GM10266 (cell line): ENCODE measurements around the gene GPR137.
A peak's percentile ranks its signal among the peaks of the same experiment; 100 is the strongest.

Experiments used
- DNase-seq: peaks from one replicate; pipeline ENCODE4 v3.0.0; 2012; ENCODE audit errors: extremely low spot score
- TF ChIP-seq, protein P1 (sequence below): IDR thresholded peaks from 2 replicates; pipeline ENCODE4 v1.5.1; 2012; ENCODE audit warnings: mild to moderate bottlenecking, low read depth; ENCODE audit not compliant: control insufficient read depth, insufficient read depth; ENCODE audit errors: missing control alignments

Gene GPR137

DNA sequence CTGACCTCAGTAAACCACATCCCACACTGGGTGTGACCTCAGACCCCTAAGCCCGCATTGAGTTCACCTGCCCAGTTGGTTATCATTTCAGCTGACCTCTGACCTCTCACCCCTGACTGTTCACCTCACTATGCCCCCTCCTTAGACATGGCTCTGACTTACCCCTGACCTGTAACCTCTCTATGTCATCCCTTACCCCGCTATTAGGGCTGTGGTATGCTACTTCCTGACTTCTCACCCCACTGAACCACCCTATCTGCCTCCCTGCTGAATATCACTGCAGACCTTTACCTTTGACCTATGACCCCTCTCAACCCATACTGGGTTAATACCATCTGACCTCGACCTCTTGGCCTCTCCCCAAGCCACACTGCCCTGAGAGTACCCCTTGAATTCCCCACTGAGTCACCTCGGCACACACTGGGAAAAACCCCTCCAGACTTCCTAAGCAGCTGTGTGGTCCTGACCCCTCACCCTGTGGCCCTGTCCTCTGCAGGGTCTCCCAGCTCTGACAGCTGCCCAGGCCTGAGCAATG lies 26.0 kb upstream of the GPR137 start:
- peak; percentile 64 for DNase-seq
- TF ChIP-seq, protein P1, sequence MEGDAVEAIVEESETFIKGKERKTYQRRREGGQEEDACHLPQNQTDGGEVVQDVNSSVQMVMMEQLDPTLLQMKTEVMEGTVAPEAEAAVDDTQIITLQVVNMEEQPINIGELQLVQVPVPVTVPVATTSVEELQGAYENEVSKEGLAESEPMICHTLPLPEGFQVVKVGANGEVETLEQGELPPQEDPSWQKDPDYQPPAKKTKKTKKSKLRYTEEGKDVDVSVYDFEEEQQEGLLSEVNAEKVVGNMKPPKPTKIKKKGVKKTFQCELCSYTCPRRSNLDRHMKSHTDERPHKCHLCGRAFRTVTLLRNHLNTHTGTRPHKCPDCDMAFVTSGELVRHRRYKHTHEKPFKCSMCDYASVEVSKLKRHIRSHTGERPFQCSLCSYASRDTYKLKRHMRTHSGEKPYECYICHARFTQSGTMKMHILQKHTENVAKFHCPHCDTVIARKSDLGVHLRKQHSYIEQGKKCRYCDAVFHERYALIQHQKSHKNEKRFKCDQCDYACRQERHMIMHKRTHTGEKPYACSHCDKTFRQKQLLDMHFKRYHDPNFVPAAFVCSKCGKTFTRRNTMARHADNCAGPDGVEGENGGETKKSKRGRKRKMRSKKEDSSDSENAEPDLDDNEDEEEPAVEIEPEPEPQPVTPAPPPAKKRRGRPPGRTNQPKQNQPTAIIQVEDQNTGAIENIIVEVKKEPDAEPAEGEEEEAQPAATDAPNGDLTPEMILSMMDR, result no peak

DNA sequence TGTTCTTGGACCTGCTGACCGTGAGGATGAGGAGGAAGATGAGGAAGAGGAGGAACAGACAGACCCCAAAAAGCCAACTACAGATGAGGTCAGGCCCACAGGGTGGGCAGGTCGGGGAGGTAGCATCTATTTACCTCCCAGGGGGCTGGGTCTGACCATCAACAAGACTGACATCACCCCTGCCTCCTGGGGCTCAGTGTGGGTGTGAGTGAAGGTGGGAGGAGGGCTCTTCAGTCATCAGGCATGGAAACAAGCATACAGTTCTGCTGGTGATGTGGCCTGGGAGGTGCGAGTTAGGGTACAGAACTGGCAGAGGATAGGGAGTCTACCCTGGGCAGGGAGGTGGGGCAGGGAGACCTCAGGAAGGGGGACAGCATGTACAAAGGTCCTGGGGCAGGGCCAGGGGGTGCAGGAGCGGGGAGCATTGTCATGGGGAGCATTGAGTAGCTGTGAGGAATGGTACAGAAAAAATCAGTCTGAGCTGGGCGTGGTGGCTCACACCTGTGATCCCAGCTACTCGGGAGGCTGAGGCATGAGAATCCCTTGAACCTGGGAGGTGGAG lies 25.4 kb upstream of the GPR137 start:
- DNase-seq, result peak; percentile 70
- TF ChIP-seq, protein P1, result no peak

DNA sequence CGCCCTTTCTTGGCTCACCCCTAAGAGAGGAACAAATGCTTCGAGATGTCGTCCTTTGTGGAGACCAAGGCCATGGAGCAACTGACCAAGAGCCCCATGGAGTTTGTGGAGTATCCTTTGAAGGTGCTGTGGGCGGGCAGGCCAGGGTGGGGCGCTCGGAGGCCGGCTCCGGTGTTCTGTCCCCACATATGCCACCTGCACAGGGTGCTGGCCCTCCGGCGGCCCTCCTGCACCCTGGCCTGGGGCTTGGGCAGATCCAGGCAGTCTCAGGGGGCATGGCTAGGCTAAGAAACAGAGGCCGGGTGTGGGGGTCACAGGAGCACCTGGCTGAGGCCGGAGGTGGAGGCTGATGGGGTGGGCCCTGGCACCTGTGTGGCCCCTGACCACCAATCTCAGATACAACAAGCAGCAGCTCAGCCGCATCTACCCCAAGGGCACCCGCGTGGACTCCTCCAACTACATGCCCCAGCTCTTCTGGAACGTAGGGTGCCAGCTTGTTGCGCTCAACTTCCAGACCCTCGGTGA lies 24.0 kb upstream of the GPR137 start:
- TF ChIP-seq, protein P1, result no peak
- no peak for DNase-seq

DNA sequence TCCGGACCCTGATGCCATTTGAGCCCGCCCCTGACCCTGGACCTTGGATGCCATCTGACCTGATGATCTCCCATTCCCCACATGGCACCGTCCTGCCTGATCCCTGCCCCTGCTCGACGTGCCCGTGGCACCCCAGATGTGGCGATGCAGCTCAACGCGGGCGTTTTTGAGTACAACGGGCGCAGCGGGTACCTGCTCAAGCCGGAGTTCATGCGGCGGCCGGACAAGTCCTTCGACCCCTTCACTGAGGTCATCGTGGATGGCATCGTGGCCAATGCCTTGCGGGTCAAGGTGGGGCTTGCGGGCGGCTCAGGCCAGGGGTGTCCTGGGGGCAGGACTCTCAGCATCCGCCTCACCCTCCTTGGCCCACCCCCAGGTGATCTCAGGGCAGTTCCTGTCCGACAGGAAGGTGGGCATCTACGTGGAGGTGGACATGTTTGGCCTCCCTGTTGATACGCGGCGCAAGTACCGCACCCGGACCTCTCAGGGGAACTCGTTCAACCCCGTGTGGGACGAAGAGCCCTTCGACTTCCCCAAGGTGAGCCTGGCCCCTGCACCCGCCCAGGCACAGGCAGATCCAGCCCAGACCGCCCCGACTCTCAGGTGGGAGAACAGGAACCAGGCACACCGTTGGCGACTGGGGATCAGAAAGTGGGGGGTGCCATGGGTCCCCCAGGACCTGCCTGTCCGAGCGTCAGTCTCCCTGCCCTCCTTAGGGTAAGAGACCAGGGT lies 23.2 kb upstream of the GPR137 start:
- TF ChIP-seq, protein P1, result no peak
- DNase-seq, result no peak

DNA sequence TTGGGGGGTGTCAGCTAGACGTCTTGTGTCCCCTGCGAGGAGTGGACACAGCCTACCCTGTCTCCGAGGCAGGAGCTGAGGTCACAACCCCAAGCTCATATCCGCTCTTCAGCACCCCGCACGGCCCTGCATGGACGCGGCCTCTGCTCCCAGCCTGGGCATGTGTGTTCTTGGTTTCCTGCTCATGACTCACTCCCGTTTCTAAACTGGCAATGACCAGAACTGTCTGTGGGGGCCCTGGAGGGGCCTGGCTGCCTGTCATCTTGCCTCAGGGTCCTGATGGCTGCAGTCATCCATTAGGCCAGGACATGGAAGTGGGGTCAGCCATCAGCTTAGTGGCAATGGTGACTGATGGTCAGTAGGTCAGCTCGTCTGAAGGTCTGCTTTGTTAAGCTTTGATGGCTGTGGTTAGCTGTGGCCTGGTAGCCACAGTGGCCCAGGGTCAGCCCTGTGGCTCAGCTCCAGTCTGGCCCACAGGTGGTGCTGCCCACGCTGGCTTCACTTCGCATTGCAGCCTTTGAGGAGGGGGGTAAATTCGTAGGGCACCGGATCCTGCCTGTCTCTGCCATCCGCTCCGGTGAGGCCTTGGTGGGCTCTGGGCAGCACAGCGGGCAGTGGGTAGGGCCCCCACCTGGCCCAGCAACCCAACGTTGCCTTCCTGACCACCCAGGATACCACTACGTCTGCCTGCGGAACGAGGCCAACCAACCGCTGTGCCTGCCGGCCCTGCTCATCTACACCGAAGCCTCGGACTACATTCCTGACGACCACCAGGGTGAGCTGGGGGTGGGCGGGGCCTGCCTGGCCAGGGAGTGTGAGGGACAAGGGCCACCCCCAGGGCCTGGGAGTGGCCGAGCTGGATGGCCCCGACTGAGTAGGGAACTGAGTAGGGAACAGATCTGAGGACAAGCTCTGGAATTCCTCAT lies 22.4 kb upstream of the GPR137 start:
- TF ChIP-seq, protein P1, result no peak
- no peak for DNase-seq

DNA sequence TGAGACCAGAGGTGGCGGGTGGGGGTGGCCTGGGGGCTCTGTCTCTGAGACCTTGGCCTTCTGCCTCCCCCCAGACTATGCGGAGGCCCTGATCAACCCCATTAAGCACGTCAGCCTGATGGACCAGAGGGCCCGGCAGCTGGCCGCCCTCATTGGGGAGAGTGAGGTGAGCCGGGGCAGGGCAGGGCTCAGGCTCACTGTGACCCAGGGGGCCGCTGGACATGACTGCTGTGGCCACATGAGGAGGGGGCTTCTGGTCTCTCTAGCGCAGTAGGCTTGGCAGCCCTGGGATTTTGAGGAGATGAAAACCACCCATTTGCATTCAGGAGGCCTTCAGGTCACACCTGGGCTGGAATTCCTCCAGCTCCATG lies 21.7 kb upstream of the GPR137 start:
- TF ChIP-seq, protein P1, result no peak
- DNase-seq, result no peak
